Memory B cell (primary cell): ENCODE data around the gene SIRT7.

Source experiments
- ATAC-seq: fragments of 150-1000 bp; cut with Tn5 transposase; 2 replicates; pipeline ENCODE4 v1.10.0; 2021; ENCODE audit warnings: low read depth, mild to moderate bottlenecking, moderate library complexity
- DNase-seq, 2 donors: peaks; one replicate each; pipeline ENCODE4 v3.0.0; 2022; ENCODE audit warnings: low spot score in 2 of 2
- H3K27ac Mint-ChIP-seq: one replicate; pipeline ENCODE4 v1.8.0; 2022; ENCODE audit warnings: mild to moderate bottlenecking, moderate library complexity, mixed read lengths
- H3K27me3 Mint-ChIP-seq: one replicate; pipeline ENCODE4 v1.8.0; 2022; ENCODE audit warnings: mixed read lengths
- H3K36me3 Mint-ChIP-seq: one replicate; pipeline ENCODE4 v1.8.0; 2022; ENCODE audit warnings: mild to moderate bottlenecking, mixed read lengths
- H3K4me1 Mint-ChIP-seq: one replicate; pipeline ENCODE4 v1.8.0; 2022; ENCODE audit warnings: mixed read lengths
- H3K4me3 Mint-ChIP-seq: one replicate; pipeline ENCODE4 v1.8.0; 2022; ENCODE audit warnings: mild to moderate bottlenecking, moderate library complexity, mixed read lengths
- H3K9me3 Mint-ChIP-seq: one replicate; pipeline ENCODE4 v1.8.0; 2022; ENCODE audit warnings: mixed read lengths

SIRT7 gene, protein sequence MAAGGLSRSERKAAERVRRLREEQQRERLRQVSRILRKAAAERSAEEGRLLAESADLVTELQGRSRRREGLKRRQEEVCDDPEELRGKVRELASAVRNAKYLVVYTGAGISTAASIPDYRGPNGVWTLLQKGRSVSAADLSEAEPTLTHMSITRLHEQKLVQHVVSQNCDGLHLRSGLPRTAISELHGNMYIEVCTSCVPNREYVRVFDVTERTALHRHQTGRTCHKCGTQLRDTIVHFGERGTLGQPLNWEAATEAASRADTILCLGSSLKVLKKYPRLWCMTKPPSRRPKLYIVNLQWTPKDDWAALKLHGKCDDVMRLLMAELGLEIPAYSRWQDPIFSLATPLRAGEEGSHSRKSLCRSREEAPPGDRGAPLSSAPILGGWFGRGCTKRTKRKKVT

DNA sequence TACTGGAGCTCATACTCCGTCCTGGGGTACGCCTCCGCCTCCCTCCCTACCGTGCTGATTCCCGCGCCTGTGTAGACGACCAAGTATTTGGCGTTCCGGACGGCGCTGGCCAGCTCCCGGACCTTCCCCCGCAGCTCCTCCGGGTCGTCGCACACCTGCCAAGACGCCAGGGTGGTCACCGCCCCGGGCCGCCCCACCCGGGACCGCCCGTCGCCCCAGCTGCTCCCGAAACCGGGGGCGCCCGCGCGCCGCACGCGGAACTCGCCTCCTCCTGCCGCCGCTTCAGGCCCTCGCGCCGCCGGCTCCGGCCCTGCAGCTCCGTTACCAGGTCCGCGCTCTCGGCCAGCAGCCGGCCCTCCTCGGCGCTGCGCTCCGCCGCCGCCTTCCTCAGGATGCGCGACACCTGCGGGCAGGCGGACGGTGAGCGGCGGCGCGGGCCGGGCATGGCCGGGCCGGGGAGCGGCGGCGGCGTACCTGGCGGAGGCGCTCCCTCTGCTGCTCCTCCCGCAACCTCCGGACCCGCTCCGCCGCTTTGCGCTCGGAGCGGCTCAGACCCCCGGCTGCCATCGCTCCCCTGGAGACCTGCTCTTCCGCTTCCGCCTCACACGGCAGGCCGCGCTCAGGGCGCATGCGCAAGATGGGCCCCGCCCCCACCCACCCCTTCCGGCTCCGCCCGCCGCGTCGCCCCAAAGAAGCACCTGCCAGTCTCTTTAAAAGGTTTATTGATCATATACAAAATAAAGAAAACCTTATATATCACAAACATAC, at the start of gene SIRT7:
SIRT7 (minus strand) TSS at position 612 of the 768 bp plus-strand sequence; CDS start at position 567, 45 bp downstream.
- peak within 1 kb of the TSS; percentile 92 for H3K27ac Mint-ChIP-seq
- DNase-seq (peak; percentile 73 to 74), ATAC-seq (peak; percentile 93)
- H3K4me3 Mint-ChIP-seq, result peak within 1 kb of the TSS; percentile 94
- peaks cover 11% of the 10 kb centered on the region for H3K36me3 Mint-ChIP-seq
- H3K9me3 Mint-ChIP-seq, result no peaks in the 10 kb centered on the region
- H3K4me1 Mint-ChIP-seq, result peaks cover 17% of the 10 kb centered on the region
- H3K27me3 Mint-ChIP-seq, result no peaks in the 10 kb centered on the region

DNA sequence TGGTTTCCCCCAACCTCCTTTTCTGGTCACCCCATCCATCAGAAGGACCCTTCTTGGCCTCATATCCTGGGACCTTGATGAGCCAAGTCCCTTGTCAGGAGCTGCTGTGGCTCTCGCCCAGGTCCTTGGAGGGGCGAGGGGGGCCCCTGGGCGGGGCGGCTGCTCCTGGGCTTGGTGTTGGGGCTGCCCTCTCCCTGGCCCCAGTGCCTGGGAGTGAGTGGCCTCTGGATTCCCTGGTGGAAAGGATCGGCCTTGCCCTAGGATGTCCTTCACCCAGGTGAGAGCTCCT, 49.2 kb upstream of the SIRT7 start:
- Mint-ChIP-seq H3K9me3 (no peaks in the 10 kb centered on the region), H3K27me3 (peaks cover 5% of the 10 kb centered on the region), H3K4me3 (peak overlapping the region; percentile 34), H3K4me1 (peaks cover 8% of the 10 kb centered on the region), H3K36me3 (no peaks in the 10 kb centered on the region), H3K27ac (no peak overlapping the region)
- DNase-seq (peak in 1 of 2 donors; percentile 35), ATAC-seq (no peak)

DNA sequence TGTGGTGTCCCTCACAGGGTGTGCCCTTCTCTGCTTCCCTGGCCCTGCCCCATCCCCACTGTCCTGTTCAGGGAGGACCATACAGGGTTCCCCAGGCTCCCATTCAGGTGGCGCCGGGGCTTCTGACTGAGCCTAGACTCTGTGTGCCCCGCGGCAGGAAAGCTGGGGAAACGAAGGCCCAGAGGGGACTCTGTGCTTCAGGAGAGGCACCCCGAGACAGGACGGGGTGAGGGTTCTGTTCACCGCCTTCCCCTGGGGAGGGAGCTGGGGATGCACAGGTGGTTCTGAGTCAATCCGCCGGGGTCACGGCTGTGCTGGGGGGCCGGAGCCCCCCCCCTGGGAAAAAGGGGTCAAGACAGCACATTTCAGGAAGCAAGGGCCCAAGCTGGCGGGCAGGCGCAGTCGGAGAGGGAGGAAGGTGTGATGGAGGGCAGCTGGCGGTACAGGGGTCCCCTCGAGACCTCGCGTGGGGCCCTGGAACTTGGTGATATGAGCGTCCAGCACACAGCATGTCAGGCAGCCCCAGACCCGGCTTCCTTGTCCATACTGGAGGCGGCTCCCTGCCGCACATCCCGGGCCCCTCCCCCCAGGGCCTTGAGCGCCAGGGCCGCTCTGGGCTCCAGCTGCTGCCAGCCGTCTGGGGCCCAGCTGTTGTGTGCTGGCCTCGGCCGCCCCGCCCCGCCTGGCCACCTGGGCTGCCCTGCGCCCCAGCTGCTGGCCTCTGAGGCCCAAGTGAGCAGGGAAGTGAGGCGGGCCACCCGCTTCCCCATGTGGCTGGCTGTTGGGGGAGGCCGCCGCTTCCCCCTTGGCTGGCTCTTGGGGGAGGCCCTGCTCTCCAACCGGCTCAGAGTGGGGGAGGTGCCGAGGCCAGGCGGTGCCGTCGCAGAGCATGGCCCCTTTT, 48.6 kb upstream of the SIRT7 start:
- Mint-ChIP-seq H3K4me3 (no peak overlapping the region), H3K27ac (no peak overlapping the region)
- peak; percentile 38 for ATAC-seq

DNA sequence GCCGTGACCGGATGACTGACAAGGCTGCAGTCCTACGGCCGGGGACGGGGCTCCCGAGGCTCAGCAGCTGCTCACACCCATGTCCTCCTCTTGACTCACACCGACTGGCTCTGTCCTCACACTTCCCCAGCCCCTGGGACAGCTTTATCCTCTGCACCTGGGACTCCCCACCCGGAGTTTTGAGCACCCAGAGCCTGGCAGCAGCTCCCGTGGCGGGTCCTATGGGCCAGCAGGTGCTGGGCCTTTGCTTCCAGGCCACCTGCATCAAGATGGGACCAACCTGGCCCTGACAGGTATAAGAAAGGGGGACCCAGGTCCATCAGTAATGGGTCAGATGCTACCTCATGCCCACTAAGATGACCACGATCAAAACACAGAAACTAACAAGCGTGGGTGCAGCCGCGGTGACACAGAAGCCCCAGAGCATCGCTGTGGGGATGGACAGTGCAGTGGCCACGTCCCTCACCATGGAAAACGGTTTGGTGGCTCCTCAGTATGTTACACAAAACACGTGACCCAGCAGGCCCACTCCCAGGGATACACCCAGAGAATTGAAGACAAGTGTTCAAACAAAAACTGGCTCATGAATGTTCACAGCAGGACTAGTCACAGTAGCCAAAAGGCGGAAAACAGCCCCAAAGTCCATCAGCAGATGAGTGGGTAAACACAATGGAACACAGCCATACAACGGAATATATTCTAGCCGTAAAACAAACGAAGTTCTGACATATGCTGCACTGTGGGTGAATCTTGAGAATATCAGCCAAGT, 46.3 kb upstream of the SIRT7 start:
- peaks cover 6% of the 10 kb centered on the region for H3K4me1 Mint-ChIP-seq
- no peak overlapping the region for H3K4me3 Mint-ChIP-seq
- DNase-seq, result no peak
- no peak for ATAC-seq
- peaks cover 4% of the 10 kb centered on the region for H3K27me3 Mint-ChIP-seq
- no peaks in the 10 kb centered on the region for H3K36me3 Mint-ChIP-seq
- no peak overlapping the region for H3K27ac Mint-ChIP-seq
- H3K9me3 Mint-ChIP-seq, result no peaks in the 10 kb centered on the region

More for the DNA sequence above, 48.6 kb upstream of the SIRT7 start:
- Mint-ChIP-seq H3K27me3 (peaks cover 6% of the 10 kb centered on the region), H3K36me3 (no peaks in the 10 kb centered on the region), H3K4me1 (peaks cover 8% of the 10 kb centered on the region), H3K9me3 (no peaks in the 10 kb centered on the region)
- DNase-seq, result no peak

DNA sequence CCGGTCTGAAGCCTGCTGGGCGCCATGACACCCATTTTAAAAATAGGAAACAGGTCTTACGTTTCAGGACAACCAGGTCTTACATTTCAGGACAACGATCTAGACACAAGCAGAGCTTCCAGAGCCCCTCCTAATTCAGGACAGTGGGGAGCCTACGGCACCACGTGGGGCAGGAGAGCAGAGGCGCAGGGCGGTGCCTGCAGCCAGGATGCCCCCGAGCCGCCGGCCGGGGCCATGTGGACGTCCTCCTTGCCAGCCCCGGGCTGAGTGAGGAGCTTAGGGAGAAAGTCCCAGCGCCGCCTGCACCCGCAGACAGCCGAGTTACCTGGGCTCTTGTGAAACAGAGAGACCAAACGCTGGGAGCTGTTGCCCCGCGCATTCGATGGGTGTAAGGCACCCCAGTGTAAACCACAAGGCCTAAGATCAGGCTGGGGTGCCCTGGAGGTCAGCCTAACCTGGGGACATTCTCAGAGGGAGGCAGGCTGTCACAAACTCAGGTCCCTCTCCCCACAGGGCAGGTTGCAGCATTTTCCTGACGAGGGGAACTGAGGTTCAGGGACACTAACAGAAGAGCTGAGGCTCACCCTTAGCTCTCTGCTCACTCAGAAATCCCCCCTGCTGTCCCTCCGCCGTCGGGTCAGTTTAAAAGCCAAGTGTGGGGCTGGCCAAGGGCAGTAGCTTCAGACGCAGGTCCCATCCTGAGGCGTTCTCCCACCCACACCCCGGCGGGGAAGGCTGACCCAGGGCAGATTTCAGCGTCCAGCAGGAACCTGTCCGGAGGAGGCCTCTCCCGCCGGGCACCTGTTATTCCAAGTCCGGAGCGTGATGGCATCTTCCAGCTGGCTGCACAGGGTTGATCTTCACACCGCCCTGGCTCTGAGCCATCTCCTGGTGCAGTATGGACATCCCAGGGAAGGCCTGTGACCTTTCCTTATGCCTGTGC, 44.8 kb upstream of the SIRT7 start:
- DNase-seq (no peak), ATAC-seq (no peak)
- Mint-ChIP-seq H3K27ac (no peak overlapping the region), H3K4me3 (no peak overlapping the region), H3K9me3 (no peaks in the 10 kb centered on the region), H3K36me3 (no peaks in the 10 kb centered on the region), H3K4me1 (peaks cover 6% of the 10 kb centered on the region), H3K27me3 (peaks cover 10% of the 10 kb centered on the region)

DNA sequence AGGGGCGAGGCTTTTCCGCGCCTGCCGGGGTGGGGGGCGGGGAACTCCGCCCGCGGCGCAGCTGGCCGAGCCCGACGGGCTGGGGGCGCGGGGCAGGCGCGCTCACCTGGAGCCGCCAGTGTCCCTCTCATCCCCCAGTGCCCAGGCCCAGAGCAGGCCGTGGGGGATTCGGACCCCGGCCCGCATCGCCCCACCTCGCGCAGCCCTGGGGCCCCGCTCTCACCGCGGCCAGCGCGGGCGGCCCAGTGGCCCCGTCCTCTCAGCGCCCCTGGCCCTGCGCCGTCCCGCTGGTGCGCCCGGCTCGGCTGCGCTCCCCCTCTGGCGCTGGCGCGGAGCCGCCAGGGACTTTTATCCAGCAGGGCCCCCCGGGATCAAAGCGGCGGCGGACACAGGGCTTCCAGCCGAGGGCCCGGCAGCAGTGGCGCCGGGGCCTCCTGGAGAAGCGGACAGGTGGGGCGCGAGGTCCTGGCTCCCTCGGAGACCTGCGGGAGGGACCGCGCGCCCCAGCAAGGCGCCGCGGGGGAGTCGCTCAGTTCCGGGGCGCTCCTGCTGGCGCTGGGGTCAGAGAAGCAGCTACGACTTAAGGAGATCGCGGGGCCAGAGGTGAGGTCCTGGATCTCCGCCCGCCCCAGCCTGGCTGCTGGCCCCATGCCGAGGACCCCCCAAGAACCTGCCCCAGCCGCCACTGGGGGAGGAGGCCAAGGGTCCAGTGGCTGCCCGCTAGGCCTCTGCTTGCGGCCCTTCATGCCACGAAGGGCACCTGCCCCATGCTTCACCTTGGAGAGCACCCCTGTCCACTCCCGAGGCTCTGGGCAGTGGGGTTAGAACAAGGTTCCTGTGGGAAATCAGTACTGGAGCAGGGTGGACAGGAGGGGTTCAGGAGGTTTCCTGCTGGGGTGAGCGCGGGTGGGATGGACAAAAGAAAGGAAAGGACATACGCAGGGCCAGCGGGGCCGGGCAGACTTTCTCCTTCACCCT, 43.8 kb upstream of the SIRT7 start:
- H3K4me1 Mint-ChIP-seq, result no peaks in the 10 kb centered on the region
- no peak overlapping the region for H3K27ac Mint-ChIP-seq
- no peaks in the 10 kb centered on the region for H3K9me3 Mint-ChIP-seq
- no peak for DNase-seq
- no peak overlapping the region for H3K4me3 Mint-ChIP-seq
- no peaks in the 10 kb centered on the region for H3K36me3 Mint-ChIP-seq
- H3K27me3 Mint-ChIP-seq, result peaks cover 14% of the 10 kb centered on the region
- ATAC-seq, result no peak

DNA sequence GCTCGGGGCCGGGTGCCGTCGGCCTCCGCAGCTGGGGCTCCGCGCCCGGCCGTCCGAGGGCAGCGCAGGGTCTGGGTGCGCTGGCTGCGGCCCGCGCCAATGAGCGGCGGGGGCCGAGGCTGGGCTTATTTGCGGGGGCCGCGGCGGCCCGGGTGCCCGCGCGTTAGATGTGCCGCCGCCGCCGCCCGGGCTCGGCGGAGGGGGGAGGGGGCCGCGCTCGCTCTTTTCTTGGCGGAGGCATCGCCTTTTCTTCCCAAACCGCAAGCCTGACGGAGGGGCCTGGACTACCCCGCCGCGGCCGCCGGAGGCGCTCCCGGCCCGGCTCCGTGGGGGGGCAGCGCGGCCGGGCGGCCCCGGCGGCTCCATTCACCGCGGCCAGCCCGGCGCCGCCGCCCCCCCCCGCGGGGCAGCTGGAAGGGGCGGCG, 43.1 kb upstream of the SIRT7 start, which contains the start of gene NOTUM:
NOTUM (minus strand) TSS at position 101 of the 425 bp plus-strand sequence. CDS start 278 bp downstream, outside the sequence.
- no peak within 1 kb of the TSS for H3K27ac Mint-ChIP-seq
- no peaks in the 10 kb centered on the region for H3K36me3 Mint-ChIP-seq
- no peak for DNase-seq
- no peak for ATAC-seq
- H3K4me1 Mint-ChIP-seq, result no peaks in the 10 kb centered on the region
- peaks cover 14% of the 10 kb centered on the region for H3K27me3 Mint-ChIP-seq
- H3K9me3 Mint-ChIP-seq, result no peaks in the 10 kb centered on the region
- no peak within 1 kb of the TSS for H3K4me3 Mint-ChIP-seq

DNA sequence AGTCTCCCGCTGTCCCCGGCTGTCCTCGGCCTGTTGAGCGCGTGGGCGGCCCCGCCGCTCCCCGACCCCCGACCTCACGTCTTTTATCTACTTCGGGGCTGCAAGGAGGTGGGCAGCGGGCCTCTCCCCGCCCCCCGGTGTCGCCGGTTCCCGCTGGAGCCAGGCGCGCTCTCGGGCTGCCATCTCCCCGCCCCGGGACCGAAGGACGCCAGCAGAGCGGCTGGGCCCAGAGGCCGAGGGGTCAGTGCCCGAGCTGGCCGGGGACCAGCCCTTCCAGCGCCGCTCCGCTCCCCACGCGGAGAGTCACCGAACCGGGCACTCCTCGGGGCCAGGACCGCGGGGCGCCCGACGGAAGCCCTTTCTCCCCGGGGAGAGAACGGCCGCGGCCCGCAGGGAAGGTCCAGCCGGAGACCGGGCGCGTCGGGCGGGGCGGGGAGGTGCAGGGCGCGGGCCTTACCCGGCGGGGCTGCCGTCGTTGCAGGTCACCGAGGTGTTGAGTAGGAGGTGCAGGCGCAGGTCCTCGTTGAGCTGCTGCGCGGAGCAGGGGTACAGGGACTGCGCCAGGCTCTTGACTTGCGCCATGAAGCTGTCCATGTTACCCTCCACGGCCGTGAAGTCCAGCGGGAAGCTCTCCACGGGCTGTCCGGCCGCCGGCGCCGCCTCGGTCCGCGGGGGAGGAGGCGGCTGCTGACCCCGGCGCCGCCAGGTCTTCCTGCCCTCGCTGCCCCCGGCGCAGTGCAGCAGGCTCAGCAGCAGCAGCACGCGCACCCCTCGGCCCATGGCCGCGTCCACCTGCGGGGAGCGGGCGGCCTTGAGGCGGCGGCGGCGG, 42.4 kb upstream of the SIRT7 start:
- Mint-ChIP-seq H3K4me1 (no peaks in the 10 kb centered on the region), H3K4me3 (no peak overlapping the region), H3K9me3 (no peaks in the 10 kb centered on the region), H3K27ac (no peak overlapping the region), H3K36me3 (no peaks in the 10 kb centered on the region), H3K27me3 (peaks cover 18% of the 10 kb centered on the region)
- no peak for DNase-seq
- ATAC-seq, result no peak

DNA sequence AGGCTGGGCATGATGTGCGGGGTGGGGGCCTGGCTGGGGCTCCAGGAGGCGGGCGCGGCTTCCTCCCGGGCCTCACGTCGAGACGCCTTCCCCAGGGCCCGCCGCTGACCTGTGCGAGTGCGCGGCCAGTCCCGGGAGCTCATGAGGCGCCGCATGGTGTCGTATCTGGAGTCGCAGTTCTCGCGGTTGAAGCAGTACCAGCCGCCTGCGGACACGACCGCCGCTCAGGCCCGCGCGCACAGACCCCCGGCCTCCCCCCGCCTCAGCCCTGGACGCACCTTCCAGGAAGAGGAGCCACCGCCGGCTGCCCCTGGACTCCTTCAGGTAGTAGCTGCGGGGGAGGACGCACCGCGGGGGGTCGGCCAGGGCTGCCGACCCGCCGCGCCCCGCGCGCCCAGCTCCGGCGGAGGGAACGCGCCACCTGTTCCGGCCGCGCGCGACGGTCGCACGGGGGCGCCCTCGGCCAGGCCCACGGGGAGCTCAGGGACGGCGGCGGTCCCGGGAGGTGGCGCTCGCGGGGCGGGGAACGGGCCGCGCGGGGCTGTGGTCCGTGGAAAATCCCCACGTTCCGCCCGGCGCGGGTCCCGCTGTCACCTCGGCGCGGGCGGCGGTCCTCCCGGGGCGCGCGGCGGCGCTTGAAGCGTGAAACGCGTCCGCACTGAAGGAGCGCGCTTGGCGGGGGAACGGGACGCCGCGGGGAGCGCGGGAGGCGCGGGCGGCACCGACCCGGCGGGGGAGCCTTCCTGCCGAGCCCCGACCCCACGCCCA, 41.6 kb upstream of the SIRT7 start:
- Mint-ChIP-seq H3K27me3 (peaks cover 18% of the 10 kb centered on the region), H3K4me3 (no peak overlapping the region), H3K9me3 (no peaks in the 10 kb centered on the region), H3K36me3 (no peaks in the 10 kb centered on the region), H3K27ac (no peak overlapping the region), H3K4me1 (no peaks in the 10 kb centered on the region)
- ATAC-seq (peak; percentile 95), DNase-seq (peak; percentile 87 to 92)

DNA sequence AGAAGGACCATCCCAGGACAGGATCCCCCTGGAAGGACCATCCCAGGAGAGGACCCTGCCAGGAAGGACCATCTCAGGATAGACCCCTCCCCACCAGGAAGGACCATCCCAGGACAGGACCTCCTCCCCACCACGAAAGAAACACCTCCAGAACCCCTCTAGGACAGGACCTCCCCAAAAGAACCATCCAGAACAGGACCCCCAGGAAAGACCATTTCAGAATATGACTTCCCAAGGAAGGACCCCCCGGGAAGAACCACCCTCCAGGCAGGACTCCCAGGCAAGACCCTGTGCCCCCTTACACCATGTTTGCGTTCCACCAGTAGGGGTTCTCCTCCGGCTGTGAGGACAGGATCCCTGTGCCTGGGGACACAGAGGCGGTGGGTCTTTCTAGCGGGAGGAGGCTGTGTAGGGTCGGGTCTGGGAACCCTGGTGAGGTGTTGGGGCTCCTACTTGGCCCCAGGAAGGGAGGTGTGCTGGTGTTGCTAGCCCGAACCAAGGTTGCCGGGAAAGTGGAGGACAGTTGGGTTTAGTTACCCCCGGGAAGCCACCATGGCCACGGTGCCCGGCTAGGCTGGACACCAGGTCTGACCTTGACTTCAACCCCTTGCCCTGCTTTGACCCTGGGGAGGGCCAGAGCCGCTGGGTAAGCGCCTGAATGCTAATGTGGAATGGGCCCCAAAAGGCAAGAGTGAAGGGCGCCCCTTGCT, 40.8 kb upstream of the SIRT7 start:
- H3K27ac Mint-ChIP-seq, result peak overlapping the region; percentile 14
- peak overlapping the region; percentile 72 for H3K4me3 Mint-ChIP-seq
- H3K27me3 Mint-ChIP-seq, result peaks cover 19% of the 10 kb centered on the region
- DNase-seq, result no peak
- no peaks in the 10 kb centered on the region for H3K9me3 Mint-ChIP-seq
- no peak for ATAC-seq
- H3K36me3 Mint-ChIP-seq, result no peaks in the 10 kb centered on the region
- H3K4me1 Mint-ChIP-seq, result no peaks in the 10 kb centered on the region
